Nephron progenitor cell (in vitro differentiated cells): ENCODE measurements around the gene PPT2.

Experiments used
- DNase-seq: peaks from one replicate; pipeline ENCODE4 v3.0.0; 2021
- H3K27ac Mint-ChIP-seq: 2 replicates; pipeline ENCODE4 v1.8.0; 2021; ENCODE audit warnings: mild to moderate bottlenecking, moderate library complexity, mixed read lengths
- H3K27me3 Mint-ChIP-seq: 2 replicates; pipeline ENCODE4 v1.8.0; 2021; ENCODE audit warnings: mild to moderate bottlenecking, low read depth, mixed read lengths; ENCODE audit not compliant: poor library complexity
- H3K36me3 Mint-ChIP-seq: 2 replicates; pipeline ENCODE4 v1.8.0; 2021; ENCODE audit warnings: low read depth, mixed read lengths
- H3K4me1 Mint-ChIP-seq: 2 replicates; pipeline ENCODE4 v1.8.0; 2021; ENCODE audit warnings: mixed read lengths
- H3K4me3 Mint-ChIP-seq: 2 replicates; pipeline ENCODE4 v1.8.0; 2021; ENCODE audit warnings: mild to moderate bottlenecking, moderate library complexity, mixed read lengths
- H3K9me3 Mint-ChIP-seq: 2 replicates; pipeline ENCODE4 v1.8.0; 2021; ENCODE audit warnings: mild to moderate bottlenecking, moderate library complexity, mixed read lengths
- CTCF ChIP-seq: fragments of 200-600 bp; sonication (generic); IDR thresholded peaks from 2 replicates; pipeline ENCODE4 v1.5.0; 2021; ENCODE audit warnings: antibody characterized with exemption

PPT2 gene

GRCh38 chr6:32153564-32154513, at the start of gene PPT2:
TSS of gene PPT2 (plus strand) at chr6:32154141. CDS start at chr6:32154595, 454 bp downstream.
- H3K4me1 Mint-ChIP-seq: peaks cover 59% of the 10 kb centered on the region
- TF ChIP-seq CTCF: no peak
- H3K4me3 Mint-ChIP-seq: peak within 1 kb of the TSS; percentile 95
- H3K36me3 Mint-ChIP-seq: peaks cover 22% of the 10 kb centered on the region
- H3K27me3 Mint-ChIP-seq: peaks cover 37% of the 10 kb centered on the region
- no peaks in the 10 kb centered on the region for H3K9me3 Mint-ChIP-seq
- peak; percentile 80 for DNase-seq
- peak within 1 kb of the TSS; percentile 98 for H3K27ac Mint-ChIP-seq

GRCh38 chr6:32105433-32105832, 48.5 kb upstream of the PPT2 start:
- no peak overlapping the region for H3K4me3 Mint-ChIP-seq
- no peak for TF ChIP-seq CTCF
- no peaks in the 10 kb centered on the region for H3K9me3 Mint-ChIP-seq
- peaks cover 27% of the 10 kb centered on the region for H3K4me1 Mint-ChIP-seq
- DNase-seq: peak; percentile 50
- peaks cover 75% of the 10 kb centered on the region for H3K27me3 Mint-ChIP-seq
- no peaks in the 10 kb centered on the region for H3K36me3 Mint-ChIP-seq
- no peak overlapping the region for H3K27ac Mint-ChIP-seq

- no peaks in the 10 kb centered on the region for H3K36me3 Mint-ChIP-seq
- H3K4me3 Mint-ChIP-seq: peak overlapping the region; percentile 12
- TF ChIP-seq CTCF: no peak
- H3K9me3 Mint-ChIP-seq: no peaks in the 10 kb centered on the region
- peaks cover 27% of the 10 kb centered on the region for H3K4me1 Mint-ChIP-seq
- H3K27ac Mint-ChIP-seq: no peak overlapping the region
- H3K27me3 Mint-ChIP-seq: peaks cover 74% of the 10 kb centered on the region
- DNase-seq: no peak
Measured at GRCh38 chr6:32107406-32107805, 46.5 kb upstream of the PPT2 start.

- TF ChIP-seq CTCF: no peak
- peaks cover 69% of the 10 kb centered on the region for H3K27me3 Mint-ChIP-seq
- no peak overlapping the region for H3K27ac Mint-ChIP-seq
- peak overlapping the region; percentile 12 for H3K4me3 Mint-ChIP-seq
- H3K9me3 Mint-ChIP-seq: no peaks in the 10 kb centered on the region
- H3K4me1 Mint-ChIP-seq: peaks cover 27% of the 10 kb centered on the region
- H3K36me3 Mint-ChIP-seq: no peaks in the 10 kb centered on the region
- DNase-seq: no peak
Measured at GRCh38 chr6:32108094-32108627, 45.8 kb upstream of the PPT2 start.

- Mint-ChIP-seq H3K27me3 (peaks cover 67% of the 10 kb centered on the region), H3K4me1 (peaks cover 32% of the 10 kb centered on the region), H3K4me3 (peak overlapping the region; percentile 3)
Measured at GRCh38 chr6:32108727-32109113, 45.2 kb upstream of the PPT2 start.

More at GRCh38 chr6:32108727-32109113, 45.2 kb upstream of the PPT2 start:
- Mint-ChIP-seq H3K36me3 (no peaks in the 10 kb centered on the region), H3K9me3 (no peaks in the 10 kb centered on the region), H3K27ac (no peak overlapping the region)
- DNase-seq: no peak
- no peak for TF ChIP-seq CTCF
